Measurements from ENCODE around the gene METTL13. TPM values are rescaled to one million over a fixed set of nuclear protein-coding genes. Genes with fewer than 3 reads are reported as not detected.
A peak's percentile ranks its signal among the peaks of the same experiment; 100 is the strongest.

METTL13 gene
- total RNA-seq, 1 donor from 2014 or later: 25.1 TPM

DNA sequence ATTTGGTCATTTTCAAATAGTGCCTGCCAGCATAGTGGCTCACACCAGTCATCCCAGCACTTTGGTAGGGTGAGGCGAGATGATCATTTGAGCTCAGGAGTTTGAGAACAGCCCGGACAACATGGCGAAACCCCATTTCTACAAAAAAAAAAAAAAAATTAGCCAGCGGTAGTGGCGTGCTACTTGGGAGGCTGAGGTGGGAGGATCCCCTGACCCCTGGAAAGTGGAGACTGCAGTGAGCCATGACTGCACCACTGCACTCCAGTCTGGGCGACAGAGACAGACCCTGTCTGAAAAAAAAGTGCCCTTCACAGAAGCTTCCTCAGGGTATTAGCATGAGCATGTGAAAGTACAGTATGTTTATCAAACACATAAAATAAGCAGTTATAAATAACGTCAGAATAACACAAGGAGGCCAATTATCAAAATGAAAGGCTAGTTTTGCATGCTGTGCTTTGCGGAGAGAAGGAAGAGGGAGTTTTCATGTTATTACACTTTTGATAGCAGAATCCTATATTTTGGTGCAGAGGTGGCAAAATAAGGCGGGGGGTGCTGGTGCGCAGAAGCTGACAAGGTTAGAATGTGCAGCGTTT lies 781 bp upstream of the METTL13 start:
- Mint-ChIP-seq H3K36me3 (ENCODE audit: low read depth, unreplicated experiment) (peaks cover 2% of the 10 kb centered on the region), H3K27ac (ENCODE audit: unreplicated experiment) (peak overlapping the region; percentile 94), H3K27me3 (ENCODE audit: low read depth, unreplicated experiment) (no peaks in the 10 kb centered on the region), H3K4me1 (ENCODE audit: low read depth, unreplicated experiment) (peaks cover 11% of the 10 kb centered on the region), H3K9me3 (ENCODE audit: unreplicated experiment) (no peaks in the 10 kb centered on the region), H3K4me3 (ENCODE audit: unreplicated experiment) (peak overlapping the region; percentile 96)
- Histone ChIP-seq H3K27ac (ENCODE audit: low read depth, low read length) (peak overlapping the region; percentile 61), H3K79me2 (ENCODE audit: insufficient read depth, low read length) (peaks cover 42% of the 10 kb centered on the region), H3K27me3 (ENCODE audit: insufficient read depth, low read length) (no peaks in the 10 kb centered on the region), H4K20me1 (ENCODE audit: insufficient read depth, low read length) (no peaks in the 10 kb centered on the region), H3K9ac (ENCODE audit: low read length) (peak overlapping the region; percentile 67), H3K4me1 (ENCODE audit: insufficient read depth, low read length) (peaks cover 5% of the 10 kb centered on the region), H3K9me3 (ENCODE audit: insufficient read depth, low read depth, low read length) (no peaks in the 10 kb centered on the region), H3K4me3 (ENCODE audit: insufficient read depth, low read depth, low read length) (peak overlapping the region; percentile 59), H3K36me3 (ENCODE audit: insufficient read depth, low read length) (peaks cover 3% of the 10 kb centered on the region), H3K4me2 (ENCODE audit: low read length) (peak overlapping the region; percentile 89), H2AFZ (ENCODE audit: low read depth, low read length) (peak overlapping the region; percentile 68)
- no peak for TF ChIP-seq EZH2 (IDR thresholded peaks at IDR 0.05; ENCODE audit: insufficient read depth, low read length)
- TF ChIP-seq, protein P1, sequence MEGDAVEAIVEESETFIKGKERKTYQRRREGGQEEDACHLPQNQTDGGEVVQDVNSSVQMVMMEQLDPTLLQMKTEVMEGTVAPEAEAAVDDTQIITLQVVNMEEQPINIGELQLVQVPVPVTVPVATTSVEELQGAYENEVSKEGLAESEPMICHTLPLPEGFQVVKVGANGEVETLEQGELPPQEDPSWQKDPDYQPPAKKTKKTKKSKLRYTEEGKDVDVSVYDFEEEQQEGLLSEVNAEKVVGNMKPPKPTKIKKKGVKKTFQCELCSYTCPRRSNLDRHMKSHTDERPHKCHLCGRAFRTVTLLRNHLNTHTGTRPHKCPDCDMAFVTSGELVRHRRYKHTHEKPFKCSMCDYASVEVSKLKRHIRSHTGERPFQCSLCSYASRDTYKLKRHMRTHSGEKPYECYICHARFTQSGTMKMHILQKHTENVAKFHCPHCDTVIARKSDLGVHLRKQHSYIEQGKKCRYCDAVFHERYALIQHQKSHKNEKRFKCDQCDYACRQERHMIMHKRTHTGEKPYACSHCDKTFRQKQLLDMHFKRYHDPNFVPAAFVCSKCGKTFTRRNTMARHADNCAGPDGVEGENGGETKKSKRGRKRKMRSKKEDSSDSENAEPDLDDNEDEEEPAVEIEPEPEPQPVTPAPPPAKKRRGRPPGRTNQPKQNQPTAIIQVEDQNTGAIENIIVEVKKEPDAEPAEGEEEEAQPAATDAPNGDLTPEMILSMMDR (IDR thresholded peaks at IDR 0.05; ENCODE audit: insufficient read depth, low read depth, low read length): no peak
- no peak for DNase-seq (ENCODE audit: low read depth)
- no peak for FAIRE-seq

DNA sequence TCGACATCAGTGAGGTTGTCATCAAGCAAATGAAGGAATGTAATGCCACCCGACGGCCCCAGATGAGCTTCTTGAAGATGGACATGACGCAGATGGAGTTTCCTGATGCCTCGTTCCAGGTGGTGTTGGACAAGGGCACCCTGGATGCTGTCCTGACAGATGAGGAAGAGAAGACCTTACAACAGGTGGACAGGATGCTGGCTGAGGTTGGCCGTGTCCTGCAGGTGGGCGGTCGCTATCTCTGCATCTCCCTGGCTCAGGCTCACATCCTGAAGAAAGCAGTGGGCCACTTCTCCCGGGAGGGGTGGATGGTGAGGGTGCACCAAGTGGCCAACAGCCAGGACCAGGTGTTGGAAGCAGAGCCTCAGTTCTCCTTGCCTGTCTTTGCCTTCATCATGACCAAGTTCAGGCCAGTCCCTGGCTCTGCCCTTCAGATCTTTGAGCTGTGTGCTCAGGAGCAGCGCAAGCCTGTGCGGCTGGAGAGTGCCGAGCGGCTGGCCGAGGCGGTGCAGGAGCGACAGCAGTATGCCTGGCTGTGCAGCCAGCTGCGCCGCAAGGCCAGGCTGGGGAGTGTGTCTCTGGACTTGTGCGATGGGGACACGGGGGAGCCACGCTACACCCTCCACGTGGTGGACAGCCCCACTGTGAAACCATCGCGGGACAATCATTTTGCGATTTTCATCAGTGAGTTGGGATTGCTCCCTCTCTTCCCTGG lies 2.5 kb downstream of the METTL13 start:
- peaks cover 22% of the 10 kb centered on the region for H3K36me3 ChIP-seq (ENCODE audit: insufficient read depth, low read length)
- Mint-ChIP-seq H3K9me3 (ENCODE audit: unreplicated experiment) (no peaks in the 10 kb centered on the region), H3K4me1 (ENCODE audit: low read depth, unreplicated experiment) (peaks cover 7% of the 10 kb centered on the region), H3K27me3 (ENCODE audit: low read depth, unreplicated experiment) (no peaks in the 10 kb centered on the region), H3K4me3 (ENCODE audit: unreplicated experiment) (no peak overlapping the region), H3K27ac (ENCODE audit: unreplicated experiment) (no peak overlapping the region), H3K36me3 (ENCODE audit: low read depth, unreplicated experiment) (peaks cover 12% of the 10 kb centered on the region)
- H3K27me3 ChIP-seq (ENCODE audit: insufficient read depth, low read length): no peaks in the 10 kb centered on the region
- H3K4me1 ChIP-seq (ENCODE audit: insufficient read depth, low read length): peaks cover 8% of the 10 kb centered on the region
- H3K9ac ChIP-seq (ENCODE audit: low read length): no peak overlapping the region
- no peaks in the 10 kb centered on the region for H3K9me3 ChIP-seq (ENCODE audit: insufficient read depth, low read depth, low read length)
- TF ChIP-seq, protein P1 (IDR thresholded peaks at IDR 0.05; ENCODE audit: insufficient read depth, low read depth, low read length): no peak
- TF ChIP-seq EZH2 (IDR thresholded peaks at IDR 0.05; ENCODE audit: insufficient read depth, low read length): no peak
- H3K27ac ChIP-seq (ENCODE audit: low read depth, low read length): no peak overlapping the region
- H3K4me2 ChIP-seq (ENCODE audit: low read length): no peak overlapping the region
- no peak overlapping the region for H3K4me3 ChIP-seq (ENCODE audit: insufficient read depth, low read depth, low read length)
- H4K20me1 ChIP-seq (ENCODE audit: insufficient read depth, low read length): peaks cover 8% of the 10 kb centered on the region
- FAIRE-seq (no peak), DNase-seq (ENCODE audit: low read depth) (no peak)
- peaks cover 56% of the 10 kb centered on the region for H3K79me2 ChIP-seq (ENCODE audit: insufficient read depth, low read length)
- no peak overlapping the region for H2AFZ ChIP-seq (ENCODE audit: low read depth, low read length)

DNA sequence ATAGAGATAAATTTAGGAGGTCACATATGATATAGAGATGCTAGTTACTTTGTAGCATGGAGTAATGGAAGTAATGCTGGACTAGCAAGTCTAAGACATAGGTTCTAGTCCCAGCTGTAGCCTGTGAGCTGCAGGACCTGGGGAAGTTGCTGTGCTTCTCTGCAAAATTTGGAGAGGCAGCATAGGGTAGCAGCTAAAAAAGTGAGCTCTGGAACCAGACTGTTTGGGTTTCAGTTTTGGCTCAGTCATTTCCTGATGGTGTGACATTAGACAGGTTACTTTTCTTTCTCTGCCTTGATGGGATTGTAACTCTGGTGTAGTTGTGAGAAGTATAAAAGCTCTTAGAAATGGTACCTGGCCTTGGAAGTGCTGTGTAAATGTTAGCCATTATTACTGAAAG lies 3.3 kb downstream of the METTL13 start:
- DNase-seq (ENCODE audit: low read depth) (no peak), FAIRE-seq (no peak)
- Histone ChIP-seq H3K36me3 (ENCODE audit: insufficient read depth, low read length) (peaks cover 22% of the 10 kb centered on the region), H2AFZ (ENCODE audit: low read depth, low read length) (no peak overlapping the region), H4K20me1 (ENCODE audit: insufficient read depth, low read length) (peaks cover 8% of the 10 kb centered on the region), H3K4me2 (ENCODE audit: low read length) (no peak overlapping the region), H3K27me3 (ENCODE audit: insufficient read depth, low read length) (no peaks in the 10 kb centered on the region), H3K27ac (ENCODE audit: low read depth, low read length) (no peak overlapping the region), H3K4me1 (ENCODE audit: insufficient read depth, low read length) (peaks cover 10% of the 10 kb centered on the region), H3K79me2 (ENCODE audit: insufficient read depth, low read length) (peaks cover 61% of the 10 kb centered on the region), H3K9me3 (ENCODE audit: insufficient read depth, low read depth, low read length) (no peaks in the 10 kb centered on the region), H3K9ac (ENCODE audit: low read length) (no peak overlapping the region), H3K4me3 (ENCODE audit: insufficient read depth, low read depth, low read length) (no peak overlapping the region)
- Mint-ChIP-seq H3K36me3 (ENCODE audit: low read depth, unreplicated experiment) (peaks cover 12% of the 10 kb centered on the region), H3K27ac (ENCODE audit: unreplicated experiment) (no peak overlapping the region), H3K9me3 (ENCODE audit: unreplicated experiment) (no peaks in the 10 kb centered on the region), H3K4me1 (ENCODE audit: low read depth, unreplicated experiment) (peaks cover 7% of the 10 kb centered on the region), H3K4me3 (ENCODE audit: unreplicated experiment) (no peak overlapping the region), H3K27me3 (ENCODE audit: low read depth, unreplicated experiment) (no peaks in the 10 kb centered on the region)
- TF ChIP-seq, protein P1 (IDR thresholded peaks at IDR 0.05; ENCODE audit: insufficient read depth, low read depth, low read length): no peak
- no peak for TF ChIP-seq EZH2 (IDR thresholded peaks at IDR 0.05; ENCODE audit: insufficient read depth, low read length)

All from astrocyte (in vitro differentiated cells and primary cell).